ENCODE data around the gene USH2A. TPM values are rescaled to one million over a fixed set of nuclear protein-coding genes. Genes with fewer than 3 reads are reported as not detected.
"Not testable (repeated sequence)": the region's sequence is repeated elsewhere in the genome, so short reads cannot be mapped to it uniquely, and the experiment has no call there.

The USH2A gene
- polyA plus RNA-seq, 1 donor from 2014 or later: not detected

- no peaks in the 10 kb centered on the region for H3K36me3 Mint-ChIP-seq
- H3K27me3 Mint-ChIP-seq: no peaks in the 10 kb centered on the region
- no peak overlapping the region for H3K27ac Mint-ChIP-seq
- H3K4me1 Mint-ChIP-seq: peaks cover 0 to 2% (median 0%) of the 10 kb centered on the region in 3 donors
- no peak overlapping the region for H3K4me3 Mint-ChIP-seq
- H3K9me3 Mint-ChIP-seq: peaks cover 0 to 4% (median 2%) of the 10 kb centered on the region in 3 donors
These were observed 408.1 kb downstream of the USH2A start for GRCh38 chr1:216015116-216015515.

- no peak overlapping the region for H3K4me3 Mint-ChIP-seq
- H3K27ac Mint-ChIP-seq: no peak overlapping the region
- H3K27me3 Mint-ChIP-seq: no peaks in the 10 kb centered on the region
- H3K9me3 Mint-ChIP-seq: peaks cover 0 to 4% (median 2%) of the 10 kb centered on the region in 3 donors
- no peaks in the 10 kb centered on the region for H3K36me3 Mint-ChIP-seq
- peaks cover 0 to 2% (median 0%) of the 10 kb centered on the region in 3 donors for H3K4me1 Mint-ChIP-seq
These were observed 409.2 kb downstream of the USH2A start for GRCh38 chr1:216014086-216014485.

GRCh38 chr1:216009456-216009855, 413.8 kb downstream of the USH2A start:
- not testable (repeated sequence) for H3K9me3 Mint-ChIP-seq, H3K4me1 Mint-ChIP-seq, H3K4me3 Mint-ChIP-seq, H3K36me3 Mint-ChIP-seq, H3K27me3 Mint-ChIP-seq, H3K27ac Mint-ChIP-seq

GRCh38 chr1:216005916-216006315, 417.3 kb downstream of the USH2A start:
- H3K9me3 Mint-ChIP-seq: no peaks in the 10 kb centered on the region
- H3K27ac Mint-ChIP-seq: no peak overlapping the region
- no peaks in the 10 kb centered on the region for H3K27me3 Mint-ChIP-seq
- no peak overlapping the region for H3K4me3 Mint-ChIP-seq
- H3K36me3 Mint-ChIP-seq: no peaks in the 10 kb centered on the region
- H3K4me1 Mint-ChIP-seq: no peaks in the 10 kb centered on the region

- H3K27me3 Mint-ChIP-seq: no peaks in the 10 kb centered on the region
- H3K4me1 Mint-ChIP-seq: no peaks in the 10 kb centered on the region
- H3K36me3 Mint-ChIP-seq: no peaks in the 10 kb centered on the region
- no peak overlapping the region for H3K4me3 Mint-ChIP-seq
- H3K27ac Mint-ChIP-seq: no peak overlapping the region
- no peaks in the 10 kb centered on the region for H3K9me3 Mint-ChIP-seq
These were observed 430.6 kb downstream of the USH2A start for GRCh38 chr1:215992620-215993019.

GRCh38 chr1:215987092-215987875, 436.0 kb downstream of the USH2A start:
- H3K27me3 Mint-ChIP-seq: no peaks in the 10 kb centered on the region
- H3K9me3 Mint-ChIP-seq: no peaks in the 10 kb centered on the region
- no peaks in the 10 kb centered on the region for H3K4me1 Mint-ChIP-seq
- no peak overlapping the region for H3K27ac Mint-ChIP-seq
- no peak overlapping the region for H3K4me3 Mint-ChIP-seq
- H3K36me3 Mint-ChIP-seq: no peaks in the 10 kb centered on the region

- no peaks in the 10 kb centered on the region for H3K36me3 Mint-ChIP-seq
- peaks cover 0 to 3% (median 0%) of the 10 kb centered on the region in 3 donors for H3K9me3 Mint-ChIP-seq
- H3K4me3 Mint-ChIP-seq: no peak overlapping the region
- no peak overlapping the region for H3K27ac Mint-ChIP-seq
- no peaks in the 10 kb centered on the region for H3K4me1 Mint-ChIP-seq
- H3K27me3 Mint-ChIP-seq: no peaks in the 10 kb centered on the region
These were observed 436.8 kb downstream of the USH2A start for GRCh38 chr1:215986401-215986800.

- Mint-ChIP-seq H3K4me1 (no peaks in the 10 kb centered on the region), H3K9me3 (peaks cover 0 to 7% (median 0%) of the 10 kb centered on the region in 3 donors), H3K36me3 (no peaks in the 10 kb centered on the region), H3K27ac (no peak overlapping the region), H3K27me3 (no peaks in the 10 kb centered on the region), H3K4me3 (no peak overlapping the region)
These were observed 439.6 kb downstream of the USH2A start for GRCh38 chr1:215983680-215984079.

- Mint-ChIP-seq H3K36me3 (no peaks in the 10 kb centered on the region), H3K27ac (no peak overlapping the region), H3K9me3 (no peaks in the 10 kb centered on the region), H3K27me3 (no peaks in the 10 kb centered on the region), H3K4me1 (peaks cover 0 to 1% (median 0%) of the 10 kb centered on the region in 3 donors), H3K4me3 (no peak overlapping the region)
These were observed 451.3 kb downstream of the USH2A start for GRCh38 chr1:215971793-215972441.

GRCh38 chr1:215970406-215970805, 452.8 kb downstream of the USH2A start:
- Mint-ChIP-seq H3K36me3 (peaks cover 2% of the 10 kb centered on the region), H3K27ac (no peak overlapping the region), H3K9me3 (no peaks in the 10 kb centered on the region), H3K4me1 (peaks cover 0 to 1% (median 0%) of the 10 kb centered on the region in 3 donors), H3K27me3 (no peaks in the 10 kb centered on the region), H3K4me3 (no peak overlapping the region)

- Mint-ChIP-seq H3K27ac (no peak overlapping the region), H3K36me3 (peaks cover 2% of the 10 kb centered on the region), H3K27me3 (no peaks in the 10 kb centered on the region), H3K4me3 (no peak overlapping the region), H3K9me3 (no peaks in the 10 kb centered on the region), H3K4me1 (no peaks in the 10 kb centered on the region)
These were observed 459.6 kb downstream of the USH2A start for GRCh38 chr1:215963621-215964020.

- H3K27ac Mint-ChIP-seq: no peak overlapping the region
These were observed 460.2 kb downstream of the USH2A start for GRCh38 chr1:215963040-215963439.

GRCh38 chr1:215958841-215959240, 464.4 kb downstream of the USH2A start:
- Mint-ChIP-seq H3K36me3 (no peaks in the 10 kb centered on the region), H3K27ac (no peak overlapping the region), H3K4me1 (no peaks in the 10 kb centered on the region), H3K9me3 (peaks cover 0 to 3% (median 2%) of the 10 kb centered on the region in 3 donors), H3K27me3 (no peaks in the 10 kb centered on the region), H3K4me3 (no peak overlapping the region)

More at GRCh38 chr1:215963040-215963439, 460.2 kb downstream of the USH2A start:
- peaks cover 2% of the 10 kb centered on the region for H3K36me3 Mint-ChIP-seq
- no peaks in the 10 kb centered on the region for H3K27me3 Mint-ChIP-seq
- no peak overlapping the region for H3K4me3 Mint-ChIP-seq
- no peaks in the 10 kb centered on the region for H3K4me1 Mint-ChIP-seq
- no peaks in the 10 kb centered on the region for H3K9me3 Mint-ChIP-seq

GRCh38 chr1:215957663-215958062, 465.6 kb downstream of the USH2A start:
- Mint-ChIP-seq H3K36me3 (no peaks in the 10 kb centered on the region), H3K27me3 (no peaks in the 10 kb centered on the region), H3K4me1 (no peaks in the 10 kb centered on the region), H3K4me3 (no peak overlapping the region), H3K9me3 (peaks cover 0 to 3% (median 2%) of the 10 kb centered on the region in 3 donors), H3K27ac (no peak overlapping the region)

GRCh38 chr1:215932558-215932957, 490.7 kb downstream of the USH2A start:
- Mint-ChIP-seq H3K27me3 (peaks cover 1% of the 10 kb centered on the region), H3K4me1 (no peaks in the 10 kb centered on the region), H3K9me3 (no peaks in the 10 kb centered on the region), H3K4me3 (no peak overlapping the region), H3K36me3 (no peaks in the 10 kb centered on the region), H3K27ac (no peak overlapping the region)

GRCh38 chr1:215926670-215927069, 496.6 kb downstream of the USH2A start:
- Mint-ChIP-seq H3K27ac (no peak overlapping the region), H3K4me1 (no peaks in the 10 kb centered on the region), H3K27me3 (peaks cover 1% of the 10 kb centered on the region), H3K9me3 (no peaks in the 10 kb centered on the region), H3K4me3 (no peak overlapping the region), H3K36me3 (no peaks in the 10 kb centered on the region)
